Nephron (organoid): ENCODE results near the gene CELF2.

Source experiments
- H3K27ac Mint-ChIP-seq, 3 experiments: 2 replicates each; pipeline ENCODE4 v1.8.0; 2020; ENCODE audit warnings: mixed read lengths in 3 of 3, mild to moderate bottlenecking in 2 of 3, moderate library complexity in 1 of 3
- H3K27me3 Mint-ChIP-seq: 2 replicates; pipeline ENCODE4 v1.8.0; 2021; ENCODE audit warnings: low read depth, mild to moderate bottlenecking, moderate library complexity, mixed read lengths
- H3K36me3 Mint-ChIP-seq: 2 replicates; pipeline ENCODE4 v1.8.0; 2020; ENCODE audit warnings: low read depth, mixed read lengths
- H3K4me1 Mint-ChIP-seq: 2 replicates; pipeline ENCODE4 v1.8.0; 2020; ENCODE audit warnings: mixed read lengths
- H3K4me3 Mint-ChIP-seq, 3 experiments: 2 replicates each; pipeline ENCODE4 v1.8.0; 2020; ENCODE audit warnings: mild to moderate bottlenecking in 3 of 3, mixed read lengths in 3 of 3, moderate library complexity in 2 of 3
- H3K9me3 Mint-ChIP-seq: 2 replicates; pipeline ENCODE4 v1.8.0; 2020; ENCODE audit warnings: mixed read lengths
- TF ChIP-seq, protein P1 (sequence below), 3 experiments: fragments of 200-600 bp; sonication (generic); IDR thresholded peaks; one replicate each; pipeline ENCODE4 v1.5.0; 2021; ENCODE audit warnings: antibody characterized with exemption in 3 of 3; ENCODE audit not compliant: unreplicated experiment in 3 of 3

The CELF2 gene

DNA sequence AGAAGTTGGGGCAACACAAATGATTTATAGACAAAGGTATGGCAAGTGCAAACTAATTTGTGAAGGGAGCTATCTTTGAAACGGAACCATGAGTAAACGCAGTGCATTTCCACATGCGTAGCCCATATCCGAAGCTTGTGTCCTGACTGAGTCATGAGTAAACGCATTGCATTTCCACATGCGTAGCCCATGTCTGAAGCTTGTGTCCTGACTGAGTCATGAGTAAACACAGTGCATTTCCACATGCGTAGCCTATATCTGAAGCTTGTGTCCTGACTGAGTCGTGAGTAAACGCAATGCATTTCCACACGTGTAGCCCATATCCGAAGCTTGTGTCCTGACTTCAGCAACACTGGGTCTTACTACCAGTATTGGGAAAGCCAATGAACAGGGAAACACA lies 95.0 kb downstream of the CELF2 start:
- TF ChIP-seq, protein P1, sequence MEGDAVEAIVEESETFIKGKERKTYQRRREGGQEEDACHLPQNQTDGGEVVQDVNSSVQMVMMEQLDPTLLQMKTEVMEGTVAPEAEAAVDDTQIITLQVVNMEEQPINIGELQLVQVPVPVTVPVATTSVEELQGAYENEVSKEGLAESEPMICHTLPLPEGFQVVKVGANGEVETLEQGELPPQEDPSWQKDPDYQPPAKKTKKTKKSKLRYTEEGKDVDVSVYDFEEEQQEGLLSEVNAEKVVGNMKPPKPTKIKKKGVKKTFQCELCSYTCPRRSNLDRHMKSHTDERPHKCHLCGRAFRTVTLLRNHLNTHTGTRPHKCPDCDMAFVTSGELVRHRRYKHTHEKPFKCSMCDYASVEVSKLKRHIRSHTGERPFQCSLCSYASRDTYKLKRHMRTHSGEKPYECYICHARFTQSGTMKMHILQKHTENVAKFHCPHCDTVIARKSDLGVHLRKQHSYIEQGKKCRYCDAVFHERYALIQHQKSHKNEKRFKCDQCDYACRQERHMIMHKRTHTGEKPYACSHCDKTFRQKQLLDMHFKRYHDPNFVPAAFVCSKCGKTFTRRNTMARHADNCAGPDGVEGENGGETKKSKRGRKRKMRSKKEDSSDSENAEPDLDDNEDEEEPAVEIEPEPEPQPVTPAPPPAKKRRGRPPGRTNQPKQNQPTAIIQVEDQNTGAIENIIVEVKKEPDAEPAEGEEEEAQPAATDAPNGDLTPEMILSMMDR (IDR thresholded peaks at IDR 0.05; ENCODE audit: unreplicated experiment in 3 of 3): no peak
- Mint-ChIP-seq H3K27ac (no peak overlapping the region), H3K9me3 (peaks cover 7% of the 10 kb centered on the region), H3K27me3 (peaks cover 3% of the 10 kb centered on the region), H3K36me3 (no peaks in the 10 kb centered on the region), H3K4me1 (peaks cover 34% of the 10 kb centered on the region), H3K4me3 (no peak overlapping the region)

DNA sequence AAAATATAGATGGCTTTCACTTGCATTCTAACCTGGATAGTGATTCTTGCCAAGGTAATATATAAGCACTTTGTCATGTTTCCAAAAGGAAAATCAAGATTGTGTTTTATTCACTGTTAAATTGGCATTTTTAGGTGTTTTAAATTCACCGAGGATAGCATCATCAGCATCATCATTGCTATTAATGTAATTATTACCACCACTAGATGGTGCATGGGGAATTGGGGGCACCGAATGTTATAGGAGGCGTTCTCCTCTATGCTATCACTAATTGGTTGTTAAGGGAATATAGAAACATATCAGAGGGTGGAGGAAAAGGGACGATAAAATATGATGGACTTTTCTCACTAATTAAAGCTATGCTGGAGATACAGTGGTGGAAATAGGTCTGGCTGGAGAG lies 95.5 kb downstream of the CELF2 start:
- no peak overlapping the region for H3K27ac Mint-ChIP-seq
- H3K36me3 Mint-ChIP-seq: no peaks in the 10 kb centered on the region
- peaks cover 3% of the 10 kb centered on the region for H3K27me3 Mint-ChIP-seq
- peaks cover 34% of the 10 kb centered on the region for H3K4me1 Mint-ChIP-seq
- TF ChIP-seq, protein P1 (IDR thresholded peaks at IDR 0.05; ENCODE audit: unreplicated experiment in 3 of 3): peak in 1 of 3 experiments; percentile 12
- peaks cover 7% of the 10 kb centered on the region for H3K9me3 Mint-ChIP-seq
- no peak overlapping the region for H3K4me3 Mint-ChIP-seq

DNA sequence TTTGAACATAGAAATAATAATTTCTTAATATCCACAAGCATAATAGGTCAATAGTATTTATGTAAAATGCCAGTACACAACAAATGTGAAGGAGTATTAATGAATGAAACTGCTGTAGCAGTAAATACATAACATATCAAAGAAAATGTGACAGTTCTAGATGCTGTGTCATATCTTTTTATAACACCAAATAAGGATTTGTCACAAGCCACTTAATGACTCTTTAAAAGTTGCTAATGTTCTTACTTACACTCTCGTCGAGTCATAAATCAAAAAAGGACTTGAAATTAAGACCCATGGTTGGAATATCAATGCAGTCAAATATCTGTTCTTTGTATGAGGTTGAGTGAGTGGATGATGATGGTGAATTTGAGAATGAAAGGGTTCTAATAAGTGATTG lies 96.6 kb downstream of the CELF2 start:
- Mint-ChIP-seq H3K27me3 (peaks cover 3% of the 10 kb centered on the region), H3K9me3 (no peaks in the 10 kb centered on the region), H3K4me1 (peaks cover 27% of the 10 kb centered on the region), H3K27ac (no peak overlapping the region), H3K36me3 (no peaks in the 10 kb centered on the region), H3K4me3 (no peak overlapping the region)
- TF ChIP-seq, protein P1 (IDR thresholded peaks at IDR 0.05; ENCODE audit: unreplicated experiment in 3 of 3): no peak

DNA sequence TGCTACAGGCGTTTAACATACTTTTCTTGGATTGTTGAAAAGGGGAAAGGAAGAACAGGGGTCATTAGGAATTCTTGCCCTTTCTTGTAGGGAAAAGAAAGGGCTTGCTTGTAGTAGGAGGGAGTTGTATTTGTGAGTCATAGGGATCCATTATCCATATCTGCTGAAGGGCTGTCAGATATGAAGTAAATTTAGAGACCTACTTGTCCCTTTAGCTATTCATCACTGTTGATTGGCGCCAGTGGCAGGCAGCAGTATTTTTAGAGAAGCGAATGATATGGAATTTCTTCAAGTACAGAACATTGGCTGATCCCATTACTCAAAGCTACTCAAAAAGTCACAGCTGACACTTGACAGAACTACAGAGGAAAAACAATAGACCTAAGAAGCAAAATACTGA lies 97.7 kb downstream of the CELF2 start:
- peaks cover 25% of the 10 kb centered on the region for H3K4me1 Mint-ChIP-seq
- no peaks in the 10 kb centered on the region for H3K36me3 Mint-ChIP-seq
- H3K27me3 Mint-ChIP-seq: peaks cover 3% of the 10 kb centered on the region
- H3K4me3 Mint-ChIP-seq: no peak overlapping the region
- H3K27ac Mint-ChIP-seq: no peak overlapping the region
- TF ChIP-seq, protein P1 (IDR thresholded peaks at IDR 0.05; ENCODE audit: unreplicated experiment in 3 of 3): no peak
- H3K9me3 Mint-ChIP-seq: no peaks in the 10 kb centered on the region

DNA sequence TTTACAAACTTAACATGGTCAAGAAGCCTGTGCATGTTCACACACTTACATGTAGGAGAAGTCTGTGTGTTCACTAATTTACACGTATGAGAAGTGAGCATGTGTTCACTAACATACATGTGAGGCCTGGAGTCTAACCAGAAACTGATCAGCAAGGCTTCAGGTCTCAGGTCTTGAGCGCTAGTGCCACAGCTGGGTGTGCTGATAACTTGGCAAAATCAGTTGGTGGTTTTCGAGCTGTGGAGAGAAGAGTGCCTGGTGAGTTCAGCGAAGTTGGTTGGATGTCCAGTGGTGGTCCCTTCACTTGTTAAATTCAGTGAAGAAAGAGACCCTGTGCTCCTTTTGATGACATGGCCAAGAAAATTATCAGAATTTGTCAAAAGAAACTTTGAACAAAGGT lies 98.7 kb downstream of the CELF2 start:
- TF ChIP-seq, protein P1 (IDR thresholded peaks at IDR 0.05; ENCODE audit: unreplicated experiment in 3 of 3): no peak
- Mint-ChIP-seq H3K4me1 (peaks cover 23% of the 10 kb centered on the region), H3K9me3 (no peaks in the 10 kb centered on the region), H3K27ac (no peak overlapping the region), H3K27me3 (peaks cover 3% of the 10 kb centered on the region), H3K36me3 (no peaks in the 10 kb centered on the region), H3K4me3 (no peak overlapping the region)

DNA sequence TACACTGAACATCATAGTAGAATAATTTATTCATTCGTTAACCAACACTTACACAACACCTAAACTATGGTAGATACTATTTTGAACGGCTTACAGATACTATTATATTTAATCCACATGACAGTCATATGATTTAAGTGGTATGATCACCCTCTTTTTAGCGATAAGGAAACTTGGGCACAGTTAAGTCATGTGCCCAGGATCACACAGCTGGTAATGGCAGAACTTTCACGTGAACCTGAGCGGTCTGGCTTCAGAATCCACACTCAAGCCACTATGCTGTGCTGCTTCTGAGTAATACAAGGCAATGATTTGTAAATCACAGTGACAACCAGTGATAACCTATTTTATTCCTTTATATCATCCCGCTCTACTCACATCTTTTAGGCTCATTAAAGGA lies 99.1 kb downstream of the CELF2 start:
- Mint-ChIP-seq H3K27ac (no peak overlapping the region), H3K36me3 (no peaks in the 10 kb centered on the region), H3K4me3 (no peak overlapping the region), H3K4me1 (peaks cover 23% of the 10 kb centered on the region), H3K9me3 (no peaks in the 10 kb centered on the region), H3K27me3 (peaks cover 3% of the 10 kb centered on the region)
- TF ChIP-seq, protein P1 (IDR thresholded peaks at IDR 0.05; ENCODE audit: unreplicated experiment in 3 of 3): no peak
